BE2C (cell line): ENCODE results near the gene MARK4.

ENCODE experiments used
- DNase-seq: peaks from one replicate; pipeline ENCODE4 v3.0.0-alpha.2; 2020
- H3K27me3 ChIP-seq: fragments of 250-450 bp; sonication (Bioruptor Pico); 2 replicates; pipeline ENCODE4 v1.5.1; 2020; ENCODE audit warnings: mild to moderate bottlenecking
- H3K36me3 ChIP-seq: fragments of 250-450 bp; sonication (Bioruptor Pico); 2 replicates; pipeline ENCODE4 v1.5.1; 2020; ENCODE audit warnings: mild to moderate bottlenecking
- H3K4me1 ChIP-seq: fragments of 250-450 bp; sonication (Bioruptor Pico); 2 replicates; pipeline ENCODE4 v1.5.1; 2020
- H3K4me3 ChIP-seq: 2 replicates; pipeline ENCODE4 v1.5.1; 2011; ENCODE audit warnings: low read depth, low read length
- H3K9me3 ChIP-seq: fragments of 250-450 bp; sonication (Bioruptor Pico); 2 replicates; pipeline ENCODE4 v1.5.1; 2020
- TF ChIP-seq, protein P1 (sequence below): IDR thresholded peaks from 2 replicates; pipeline ENCODE4 v1.5.1; 2012; ENCODE audit warnings: mild to moderate bottlenecking, low read depth, low read length

The MARK4 gene

DNA sequence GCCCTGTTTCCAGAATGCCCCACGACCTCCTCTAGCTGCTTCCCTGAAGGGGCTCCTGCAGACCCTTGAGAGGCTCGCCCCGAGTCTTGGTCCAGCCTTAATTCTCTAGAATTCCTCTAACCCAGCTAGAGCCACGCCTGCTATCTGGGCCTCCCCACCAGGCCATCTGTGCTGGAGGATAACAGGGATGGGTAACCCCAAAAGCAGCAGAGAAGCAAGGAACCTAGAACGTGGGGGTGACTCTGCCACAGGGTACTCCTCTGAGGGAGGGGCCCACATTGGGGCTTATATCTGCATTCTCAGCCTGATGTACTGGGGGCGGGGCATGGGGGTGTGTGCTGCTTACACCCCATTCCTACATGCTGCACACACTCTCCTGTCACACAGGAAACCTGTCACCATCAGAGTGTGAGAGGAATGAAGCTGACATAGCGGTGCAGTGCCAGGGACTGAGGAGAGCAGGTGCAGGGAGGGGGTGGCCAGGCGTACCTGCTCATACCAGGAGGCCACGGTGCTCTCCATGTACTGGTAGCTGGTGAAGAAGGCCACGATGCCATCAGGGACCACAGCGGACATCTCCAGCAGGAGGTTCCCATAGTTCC, 103.3 kb downstream of the MARK4 start:
- DNase-seq, result no peak
- H3K4me3 ChIP-seq, result no peak overlapping the region
- TF ChIP-seq, protein P1, sequence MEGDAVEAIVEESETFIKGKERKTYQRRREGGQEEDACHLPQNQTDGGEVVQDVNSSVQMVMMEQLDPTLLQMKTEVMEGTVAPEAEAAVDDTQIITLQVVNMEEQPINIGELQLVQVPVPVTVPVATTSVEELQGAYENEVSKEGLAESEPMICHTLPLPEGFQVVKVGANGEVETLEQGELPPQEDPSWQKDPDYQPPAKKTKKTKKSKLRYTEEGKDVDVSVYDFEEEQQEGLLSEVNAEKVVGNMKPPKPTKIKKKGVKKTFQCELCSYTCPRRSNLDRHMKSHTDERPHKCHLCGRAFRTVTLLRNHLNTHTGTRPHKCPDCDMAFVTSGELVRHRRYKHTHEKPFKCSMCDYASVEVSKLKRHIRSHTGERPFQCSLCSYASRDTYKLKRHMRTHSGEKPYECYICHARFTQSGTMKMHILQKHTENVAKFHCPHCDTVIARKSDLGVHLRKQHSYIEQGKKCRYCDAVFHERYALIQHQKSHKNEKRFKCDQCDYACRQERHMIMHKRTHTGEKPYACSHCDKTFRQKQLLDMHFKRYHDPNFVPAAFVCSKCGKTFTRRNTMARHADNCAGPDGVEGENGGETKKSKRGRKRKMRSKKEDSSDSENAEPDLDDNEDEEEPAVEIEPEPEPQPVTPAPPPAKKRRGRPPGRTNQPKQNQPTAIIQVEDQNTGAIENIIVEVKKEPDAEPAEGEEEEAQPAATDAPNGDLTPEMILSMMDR, result no peak
- H3K27me3 ChIP-seq, result no peaks in the 10 kb centered on the region
- no peaks in the 10 kb centered on the region for H3K4me1 ChIP-seq
- H3K9me3 ChIP-seq, result no peaks in the 10 kb centered on the region; the same call in 1 of the 2 replicates
- H3K36me3 ChIP-seq, result peaks cover 7% of the 10 kb centered on the region; the same call in 1 of the 2 replicates
